NCI-H526 (cell line): ENCODE measurements around the gene RTN4RL2.

Experiments used
- DNase-seq, 2 experiments: peaks; one replicate each; lab custom pipeline; 2025; lab: John Stamatoyannopoulos, UW

The RTN4RL2 gene

DNA sequence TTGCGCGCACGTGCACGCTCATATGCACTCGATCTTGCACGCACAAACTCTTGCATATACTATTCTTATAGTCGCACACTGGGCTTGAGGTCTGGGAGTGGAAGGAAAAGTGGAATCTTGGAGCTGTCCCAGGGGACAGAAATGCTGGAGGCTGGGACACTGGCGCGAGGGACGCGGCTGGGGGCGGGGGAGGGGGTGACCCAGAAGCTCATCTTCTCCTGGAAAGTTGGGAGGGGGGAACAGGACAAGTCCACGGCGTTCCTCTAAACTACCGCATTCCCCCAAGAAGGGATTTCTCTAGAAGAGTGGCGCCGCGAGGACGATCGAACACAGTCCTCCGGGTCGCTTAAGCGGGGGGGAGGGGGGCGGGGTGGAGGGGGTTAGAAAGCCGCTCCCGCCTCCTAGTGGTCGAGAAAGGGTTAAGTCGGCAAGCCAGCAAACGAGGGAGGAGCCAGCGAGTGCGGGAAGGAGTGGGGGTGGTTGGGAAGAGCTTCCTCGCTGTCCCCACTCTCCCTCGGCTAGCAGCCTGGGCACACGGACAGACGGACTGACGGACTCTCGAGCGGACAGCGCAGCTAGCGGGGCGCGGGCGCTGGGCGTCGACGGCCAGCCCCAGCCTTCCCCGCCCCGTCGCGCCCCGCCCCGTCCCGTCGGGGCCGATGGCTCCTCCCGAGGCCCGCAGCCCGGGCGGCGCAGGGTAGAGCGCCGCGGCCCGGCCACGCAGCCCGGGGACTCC lies at the start of gene RTN4RL2:
RTN4RL2 (plus strand) TSS at position 507 of the 736 bp plus-strand sequence. CDS start 338 bp downstream, outside the sequence.
- peak; percentile 25 to 74 for DNase-seq

DNA sequence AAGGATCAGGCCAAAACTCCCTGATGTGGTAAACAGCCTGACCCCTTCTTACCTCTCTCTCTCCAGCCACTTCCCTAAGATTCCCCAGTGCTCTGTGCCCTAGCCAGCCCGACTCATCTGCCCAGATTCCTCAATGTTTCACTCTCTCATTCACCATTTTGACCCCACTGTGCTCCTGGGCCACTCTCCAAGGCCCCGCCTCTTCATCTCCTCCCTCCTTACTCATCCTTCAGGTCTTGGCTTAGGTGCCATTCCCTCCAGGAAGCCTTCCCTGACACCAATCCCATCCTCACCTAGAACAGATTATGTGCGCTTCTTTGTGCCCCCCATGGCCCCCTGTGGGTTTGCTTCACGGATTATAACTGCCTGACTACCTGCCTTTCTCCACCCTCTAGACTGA lies 46.6 kb upstream of the RTN4RL2 start:
- no peak for DNase-seq

DNA sequence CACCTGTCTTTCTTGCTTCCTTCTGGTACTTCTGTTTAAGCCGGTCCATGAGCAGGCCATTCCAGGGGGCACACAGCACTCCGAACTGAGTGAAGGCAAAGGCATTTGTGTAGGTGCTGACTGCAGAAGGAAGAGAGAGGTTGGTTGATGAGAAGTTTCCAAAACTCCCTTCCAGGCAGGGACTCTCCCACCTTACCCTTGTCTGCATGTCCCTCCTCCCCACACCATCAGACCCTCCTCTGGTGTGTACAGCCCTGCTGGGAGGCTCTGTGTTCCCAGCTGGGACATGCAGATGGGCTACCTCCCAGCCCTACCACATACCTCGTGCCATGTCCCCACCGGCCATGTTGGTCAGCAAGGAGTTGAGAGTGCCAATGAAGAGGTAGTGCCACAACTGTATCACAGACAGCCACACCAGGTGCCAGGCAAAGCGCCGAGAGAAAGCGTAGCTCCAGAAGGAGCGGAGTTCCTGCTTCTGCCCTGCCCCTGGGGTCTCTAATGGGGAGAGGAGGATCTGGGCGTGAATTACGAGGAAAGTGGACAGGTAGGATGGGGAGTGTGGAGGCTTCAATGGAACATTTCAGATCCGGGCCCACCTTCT lies 45.6 kb upstream of the RTN4RL2 start:
- DNase-seq, result no peak

DNA sequence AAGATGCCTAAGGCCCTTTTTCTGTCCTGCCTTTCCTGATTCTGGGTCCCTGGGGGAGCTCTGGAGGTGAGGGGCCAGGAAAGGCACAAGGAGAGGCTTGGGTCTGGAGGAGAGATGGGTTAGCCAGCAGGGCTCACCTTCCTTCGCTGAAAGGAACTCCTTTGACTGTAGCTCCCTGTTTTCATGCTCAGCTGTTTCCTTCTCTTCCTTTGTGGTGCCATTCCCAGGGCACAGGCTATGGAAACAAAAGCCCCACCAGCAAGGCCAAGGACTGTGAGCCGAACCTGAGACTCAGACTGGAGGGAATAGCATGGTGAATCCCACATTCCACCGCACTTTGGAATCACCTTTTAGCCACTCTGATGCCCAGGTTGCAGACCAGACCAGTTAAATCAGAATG lies 43.9 kb upstream of the RTN4RL2 start:
- no peak for DNase-seq

DNA sequence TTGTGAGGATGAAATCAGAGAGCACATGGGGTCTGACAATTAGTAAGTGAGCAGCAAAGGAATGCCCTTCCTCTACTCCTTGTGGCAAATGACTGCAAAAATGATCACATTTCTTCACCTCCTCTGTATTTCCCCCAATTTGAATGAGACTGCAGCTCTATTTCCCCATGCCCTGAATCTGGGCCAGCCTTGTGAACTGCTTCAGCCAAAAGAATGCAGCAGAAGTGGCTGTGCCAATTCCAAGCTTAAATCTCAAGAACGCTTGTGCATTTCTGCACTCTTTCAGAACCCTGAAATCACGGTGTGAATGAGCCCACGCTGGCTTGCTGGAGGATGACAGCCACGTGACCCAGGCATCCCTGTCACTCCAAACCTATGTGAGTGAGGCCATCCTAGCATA lies 43.3 kb upstream of the RTN4RL2 start:
- no peak for DNase-seq

DNA sequence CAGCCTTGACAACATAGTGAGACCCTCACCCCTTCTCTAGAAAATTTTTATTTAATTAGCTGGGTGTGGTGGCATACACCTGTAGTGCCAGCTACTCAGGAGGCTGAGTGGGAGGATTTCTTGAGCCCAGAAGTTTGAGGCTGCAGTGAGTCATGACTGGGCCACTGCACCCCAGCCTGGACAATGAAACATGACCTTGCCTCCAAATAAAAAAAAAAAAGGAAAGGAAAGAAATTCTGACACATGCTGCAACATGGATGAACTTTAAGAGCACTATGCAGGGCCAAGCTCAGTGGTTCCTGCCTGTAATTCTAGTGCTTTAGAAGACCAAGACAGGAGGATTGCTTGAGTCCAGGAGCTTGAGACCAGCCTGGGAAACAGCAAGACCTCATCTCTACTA lies 42.2 kb upstream of the RTN4RL2 start:
- DNase-seq, result no peak

DNA sequence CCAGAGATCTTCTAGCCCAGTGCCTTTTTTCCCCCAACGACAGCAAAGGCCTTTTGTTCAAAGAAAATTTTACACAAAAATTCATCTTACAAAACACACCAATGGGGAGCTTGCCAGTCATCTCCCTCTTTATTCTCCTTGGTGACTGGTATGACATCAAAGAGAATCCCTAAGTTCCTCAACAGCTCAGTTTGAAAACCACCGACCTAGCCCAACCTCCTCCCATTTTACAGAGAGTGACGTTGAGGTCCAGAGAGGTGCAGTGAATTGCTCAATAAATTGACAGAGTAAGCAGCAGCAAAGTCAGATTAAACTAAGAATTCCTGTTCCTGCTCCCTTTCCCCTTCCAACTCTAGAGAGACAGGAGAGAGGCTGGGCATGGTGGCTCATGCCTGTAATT lies 41.2 kb upstream of the RTN4RL2 start:
- no peak for DNase-seq

DNA sequence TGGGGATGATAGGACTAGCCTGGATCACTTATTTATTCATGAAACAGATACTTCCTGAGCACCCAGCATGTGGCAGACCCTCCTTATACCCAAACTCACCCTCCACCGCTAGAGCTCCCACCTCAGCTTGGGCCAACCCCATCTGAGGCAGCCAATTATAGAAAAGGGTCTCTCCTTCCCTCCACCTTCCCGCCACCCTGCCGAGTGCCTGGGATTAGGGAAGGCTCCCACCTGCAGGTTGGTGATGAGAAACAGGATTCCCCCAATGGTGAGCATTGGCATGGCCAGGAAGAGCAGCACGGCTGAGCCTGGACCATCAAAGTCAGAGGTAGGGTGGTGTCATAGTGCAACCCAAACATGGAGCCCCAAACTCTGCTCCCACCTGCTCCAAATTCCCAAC lies 39.3 kb upstream of the RTN4RL2 start:
- no peak for DNase-seq

DNA sequence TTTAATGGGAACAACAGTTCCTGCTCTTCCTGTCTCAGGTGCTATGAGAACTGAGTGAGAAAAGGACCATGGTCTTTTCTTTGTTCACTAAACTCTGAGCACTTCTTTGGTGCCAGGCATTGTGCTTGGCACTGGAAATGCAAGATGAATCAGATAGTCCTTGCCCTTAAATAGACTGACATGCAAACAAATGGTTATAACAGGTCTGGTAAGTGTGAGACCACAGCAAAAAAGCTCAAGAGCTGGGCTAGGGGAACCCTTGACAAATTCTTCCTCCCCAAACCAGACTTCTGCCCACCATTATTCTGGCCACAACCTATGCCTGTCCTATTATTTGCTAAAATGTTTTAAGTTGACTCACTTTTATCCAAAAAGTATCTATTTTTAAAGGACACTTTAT lies 38.5 kb upstream of the RTN4RL2 start:
- DNase-seq, result no peak

DNA sequence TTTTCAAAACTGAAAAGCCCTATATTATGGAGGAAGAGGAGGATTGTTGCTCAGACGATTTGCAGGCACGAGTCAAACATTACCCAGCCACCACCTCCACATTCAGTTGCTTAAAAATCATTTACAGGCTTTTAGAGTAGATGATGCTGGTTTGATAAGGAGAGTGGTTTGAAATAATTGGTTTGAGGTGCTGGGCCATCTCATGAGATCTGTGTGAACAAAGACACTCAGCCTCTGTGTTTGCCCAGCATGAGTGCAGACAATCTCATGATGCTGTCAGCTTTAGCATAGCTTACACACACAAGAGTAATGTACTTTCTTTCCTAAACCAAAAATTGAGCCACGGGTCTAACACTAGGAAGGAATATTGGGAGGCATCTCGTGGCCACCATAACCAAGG lies 37.7 kb upstream of the RTN4RL2 start:
- no peak for DNase-seq

DNA sequence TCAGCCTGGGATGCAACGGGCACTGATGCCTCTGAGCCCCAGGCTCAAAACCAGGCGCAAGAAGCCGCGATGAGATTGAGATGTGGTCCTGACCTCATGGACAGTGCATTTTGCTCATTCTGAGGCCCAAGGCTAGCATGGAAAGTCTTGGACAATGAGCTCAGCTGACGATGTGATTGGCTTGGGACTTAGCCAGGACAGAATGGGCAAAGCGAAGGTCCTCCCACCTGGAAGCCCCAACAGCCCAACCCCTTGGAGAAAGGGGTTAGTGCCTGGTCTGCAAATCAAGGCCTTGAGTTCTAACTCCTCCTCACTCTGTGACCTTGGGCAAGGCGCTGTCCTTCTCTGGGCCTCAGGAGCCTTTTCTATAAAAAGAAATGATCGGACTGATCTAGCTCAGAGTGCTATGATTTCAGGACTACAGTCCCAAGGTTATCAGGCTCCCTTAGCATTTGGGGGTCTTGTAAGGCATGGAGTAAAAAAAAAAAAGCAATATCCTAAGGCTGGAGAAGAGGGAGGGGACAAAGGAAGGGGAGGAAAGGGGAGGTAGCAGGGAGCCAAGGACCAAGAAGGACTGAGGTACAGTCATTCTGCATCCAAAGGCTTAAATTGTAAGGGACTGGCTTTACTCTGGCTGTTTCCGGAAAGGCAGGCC lies 36.1 kb upstream of the RTN4RL2 start:
- no peak for DNase-seq

DNA sequence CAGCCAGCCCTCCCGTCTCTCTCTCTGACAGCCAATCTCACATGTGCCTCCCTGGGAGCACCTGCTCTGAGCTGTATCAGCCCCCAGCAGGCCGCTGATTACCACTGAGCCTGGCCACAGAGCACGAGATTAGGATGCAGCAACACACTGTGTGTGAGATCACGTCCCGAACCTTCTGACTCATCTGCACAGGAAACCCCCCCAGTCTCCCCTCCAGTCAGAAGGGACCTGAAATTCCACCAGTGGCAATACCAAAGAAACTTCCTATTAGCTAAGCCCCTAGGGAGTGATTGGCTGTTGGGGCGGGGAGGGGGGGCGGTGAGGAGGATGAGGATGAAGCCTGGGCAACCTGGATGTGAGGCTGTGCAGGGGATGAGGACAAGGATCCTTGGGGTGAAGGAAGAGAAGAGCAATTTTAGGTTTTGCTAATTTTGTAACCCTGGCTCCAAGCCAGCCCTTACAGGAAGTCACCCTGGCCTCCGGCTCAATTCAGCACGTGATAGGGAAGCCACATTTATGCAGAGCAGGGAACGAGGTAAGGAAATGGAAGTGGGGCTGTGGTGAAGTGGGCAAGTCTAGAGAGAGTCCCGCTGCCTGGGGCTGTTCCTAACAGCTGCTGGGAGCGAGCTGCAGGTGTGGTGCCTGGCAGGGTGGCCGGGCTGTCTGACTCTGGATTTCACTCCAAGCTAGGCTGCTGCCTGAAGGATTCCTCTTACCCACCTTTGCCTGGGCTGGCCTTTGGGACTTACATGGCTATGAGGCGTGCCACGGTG lies 35.4 kb upstream of the RTN4RL2 start:
- no peak for DNase-seq

DNA sequence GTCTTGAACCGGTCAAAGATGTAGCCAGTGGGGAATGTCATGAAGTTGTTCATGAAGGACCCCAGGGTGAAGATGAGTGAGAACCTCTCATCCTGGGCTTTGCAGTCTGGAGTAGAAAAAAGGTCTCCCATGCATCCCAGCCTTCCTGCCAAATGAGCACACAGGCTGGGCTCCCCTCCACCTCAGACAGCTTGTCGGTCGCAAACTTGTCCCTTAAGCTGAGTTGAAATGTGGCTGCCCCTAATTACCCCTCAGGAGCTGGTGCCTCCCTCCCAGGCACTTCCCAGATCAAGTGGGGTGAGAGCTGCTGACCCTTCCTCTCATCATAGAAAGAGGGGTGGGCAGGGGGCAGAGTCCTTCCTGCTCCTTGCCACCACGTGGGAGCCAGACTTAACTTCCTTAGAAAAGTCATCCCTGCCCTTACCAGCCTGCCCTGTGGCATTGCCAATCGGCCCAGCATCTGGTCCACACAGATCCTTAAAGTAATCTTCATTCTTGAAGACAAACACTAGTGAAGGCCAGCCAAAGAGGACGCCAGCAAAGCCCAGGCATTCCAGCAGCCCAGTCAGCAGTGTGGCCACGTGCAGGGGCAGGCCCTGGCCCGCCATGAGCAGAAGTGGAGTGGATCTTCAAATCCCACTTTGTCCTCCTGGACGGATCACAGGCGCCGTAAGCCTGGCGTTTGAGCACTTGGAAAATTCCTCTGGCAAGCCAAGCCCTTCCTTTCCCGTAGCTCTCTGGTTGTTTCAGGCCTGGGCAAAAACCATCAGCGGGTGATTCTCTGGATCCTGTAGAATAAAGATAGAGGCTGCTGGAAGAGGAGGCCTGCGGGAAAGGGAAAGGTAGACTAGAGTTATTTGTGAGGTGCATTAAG lies 34.5 kb upstream of the RTN4RL2 start:
- no peak for DNase-seq

DNA sequence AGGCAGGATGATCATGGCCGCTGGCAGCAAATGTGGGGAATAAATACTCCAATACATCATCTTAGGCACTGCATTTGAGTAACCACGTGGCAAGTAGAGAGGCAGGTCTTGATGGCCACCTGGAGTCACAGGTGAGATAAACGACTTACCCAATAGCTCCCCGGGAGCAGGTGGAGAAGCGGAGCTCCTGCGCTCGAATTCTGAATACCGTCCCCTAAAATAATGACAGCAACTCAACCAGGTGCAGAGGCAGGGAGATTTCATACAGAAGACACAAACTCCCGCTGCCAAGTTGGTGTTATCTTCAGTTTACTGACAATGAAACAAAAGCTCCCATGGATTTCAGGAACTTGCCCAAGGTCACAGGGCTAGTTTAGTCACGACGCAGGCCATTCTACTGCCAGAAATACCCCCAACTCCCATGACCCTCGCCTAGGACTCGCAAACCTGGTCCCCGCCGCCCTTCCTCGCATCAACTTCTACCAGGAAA lies 33.8 kb upstream of the RTN4RL2 start:
- no peak for DNase-seq

DNA sequence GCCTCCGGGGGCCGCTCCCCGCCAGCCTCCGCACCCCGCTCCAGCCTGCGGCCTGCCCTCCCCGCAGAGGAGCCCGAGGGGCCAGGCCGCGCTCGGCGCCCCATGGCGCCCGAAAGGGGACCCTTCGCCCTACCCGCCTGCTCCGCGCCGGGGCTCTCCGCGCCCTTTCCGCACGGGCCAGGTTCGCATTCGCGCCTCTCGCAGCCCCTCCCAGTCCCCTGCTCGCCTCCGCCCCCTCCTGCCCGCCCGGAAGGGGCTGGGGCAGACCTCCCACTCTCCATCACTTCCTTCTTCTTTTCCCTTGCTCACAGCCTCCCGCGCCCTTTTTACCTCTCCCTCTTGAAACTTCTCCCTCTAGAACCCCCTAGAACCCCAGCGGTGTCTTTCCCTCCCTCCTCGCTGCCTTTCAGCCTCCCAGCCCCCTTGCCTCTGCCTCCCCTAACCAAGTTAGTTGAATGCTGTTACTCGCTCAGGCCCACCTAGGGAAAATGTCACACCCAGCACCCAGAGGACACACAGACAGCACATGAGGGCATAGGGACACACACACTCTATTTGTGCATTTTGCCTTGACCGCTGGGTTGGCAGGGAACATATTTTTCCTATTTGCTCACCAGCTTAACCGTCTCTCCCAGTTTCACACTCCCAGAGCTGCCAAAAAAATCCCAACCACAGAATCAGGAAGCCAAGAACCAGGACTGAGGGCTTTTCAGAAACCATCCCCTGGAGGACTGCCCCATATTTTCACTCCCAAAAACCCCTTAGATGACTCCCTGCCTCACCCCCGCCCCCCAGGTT lies 33.2 kb upstream of the RTN4RL2 start, which contains the start of gene SLC43A3:
SLC43A3 (minus strand) TSS at position 193 of the 798 bp plus-strand sequence. CDS start 949 bp downstream, outside the sequence.
- DNase-seq, result no peak

DNA sequence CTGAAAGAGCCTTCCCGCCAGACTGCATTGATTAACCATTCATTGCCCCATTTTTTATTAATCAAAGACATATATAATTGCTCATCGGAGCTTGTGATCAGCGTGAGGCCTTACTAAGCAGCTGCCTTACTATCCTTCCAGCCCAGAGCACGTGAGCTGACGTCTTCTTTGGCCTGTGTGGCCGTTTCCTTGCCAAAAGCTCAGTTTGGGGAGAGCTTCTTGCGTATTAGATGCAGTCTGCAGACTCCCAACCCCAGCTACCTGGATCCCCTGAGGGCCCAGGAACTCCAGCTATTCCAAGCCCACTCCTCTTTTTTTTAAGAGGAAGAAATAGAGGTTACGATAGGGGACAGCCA lies 32.6 kb upstream of the RTN4RL2 start:
- DNase-seq, result no peak

DNA sequence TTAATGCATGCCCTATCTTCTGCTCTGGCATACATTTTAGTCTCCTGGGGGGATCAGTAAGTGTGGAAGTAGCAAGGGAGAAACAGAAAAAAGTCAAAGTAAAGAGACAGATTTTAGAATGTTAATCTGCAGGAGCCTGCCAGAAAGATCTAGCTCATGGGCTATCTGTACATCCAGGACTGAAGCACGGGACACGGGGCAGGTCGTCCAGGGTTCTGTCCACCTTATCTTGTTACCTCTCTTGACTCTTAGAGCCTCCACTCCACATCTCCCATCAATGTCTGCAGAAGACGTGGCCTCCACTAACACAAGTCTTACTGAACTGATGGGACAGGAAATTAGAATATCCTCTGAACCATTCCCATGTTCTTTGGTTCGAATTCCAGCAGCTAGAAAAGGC lies 31.7 kb upstream of the RTN4RL2 start:
- DNase-seq, result no peak

DNA sequence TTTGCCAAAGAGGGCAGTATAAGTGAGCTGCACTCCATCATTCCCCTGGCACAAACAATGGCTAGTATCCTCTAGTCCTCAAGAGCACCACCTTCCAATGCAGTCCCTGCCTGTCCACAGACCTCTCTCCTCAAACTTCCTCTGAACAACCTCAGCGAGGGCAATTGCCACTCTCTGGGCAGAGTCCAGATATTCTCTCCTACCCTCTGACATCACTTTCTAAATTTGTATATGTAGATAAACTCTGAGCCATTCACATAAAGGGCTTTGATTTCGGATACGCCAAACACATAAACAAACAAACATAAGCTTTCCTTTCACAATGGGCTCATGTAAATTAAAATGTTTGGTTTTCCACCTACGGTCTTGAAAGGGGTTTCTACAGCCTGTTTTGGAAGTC lies 30.4 kb upstream of the RTN4RL2 start:
- no peak for DNase-seq

DNA sequence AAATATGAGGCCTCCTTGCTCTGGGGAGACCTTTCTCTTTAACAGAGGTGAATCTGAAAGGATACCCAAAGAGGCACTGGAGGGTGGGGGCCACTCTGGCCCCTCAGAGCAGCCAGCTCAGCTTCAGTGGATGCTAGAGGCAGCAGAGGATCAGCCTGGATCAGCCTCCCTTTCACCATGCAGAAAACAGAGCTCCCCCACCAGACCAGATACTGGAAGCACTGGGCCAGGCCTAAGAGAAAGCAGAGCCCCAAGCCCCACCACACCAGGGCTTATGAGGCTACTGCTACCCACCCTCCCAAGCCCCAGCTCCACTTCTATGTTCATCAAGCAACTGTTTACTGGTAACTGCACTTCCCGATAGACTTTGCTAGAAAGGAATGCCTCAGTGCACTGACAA lies 29.4 kb upstream of the RTN4RL2 start:
- no peak for DNase-seq

DNA sequence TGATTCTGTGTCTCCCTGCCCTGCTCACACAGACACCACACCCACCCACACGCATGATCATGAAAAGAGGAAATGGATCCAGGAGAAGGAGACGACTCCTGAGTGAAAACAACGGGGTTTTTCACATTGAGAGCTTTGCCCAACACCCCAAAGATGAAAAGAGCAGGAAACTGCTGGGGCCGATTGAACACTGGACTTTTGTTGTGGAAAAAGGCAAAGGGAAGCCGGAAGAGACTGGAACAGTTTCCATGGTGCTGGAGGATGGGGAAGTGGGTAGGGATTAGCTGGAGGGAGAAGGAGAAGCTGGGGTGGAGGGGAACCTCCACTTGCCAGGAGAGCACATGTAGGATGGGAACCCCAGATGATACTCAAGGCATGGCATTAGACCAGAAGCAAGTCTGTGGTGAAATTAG lies 28.2 kb upstream of the RTN4RL2 start:
- DNase-seq, result no peak
